Kidney (tissue), 14 donors: Measurements from ENCODE around the gene RAD51. TPM values are rescaled to one million over a fixed set of nuclear protein-coding genes. Genes with fewer than 3 reads are reported as not detected.

Experiments used
- DNase-seq, 5 donors: peaks; one replicate each; pipeline ENCODE4 v3.0.0-alpha.2; 2013 to 2020
- FAIRE-seq: peaks from 2 replicates; lab custom pipeline; 2012; peaks lifted over from hg19 to GRCh38; lab: Jason Lieb, UNC
- H3K27ac ChIP-seq, 2 donors: one replicate each; pipeline ENCODE4 v1.7.0; 2013; ENCODE audit warnings: low read depth in 2 of 2, low read length in 2 of 2, inconsistent platforms in 1 of 2
- H3K27me3 ChIP-seq: one replicate; pipeline ENCODE4 v1.7.1; 2013; ENCODE audit warnings: low read length, inconsistent platforms; ENCODE audit not compliant: control insufficient read depth, insufficient read depth
- H3K36me3 ChIP-seq, 3 donors: one replicate each; pipeline versions ENCODE4 v1.7.0 to v1.7.1; 2013; ENCODE audit warnings: low read length in 3 of 3, control low read depth in 1 of 3, inconsistent platforms in 1 of 3; ENCODE audit not compliant: insufficient read depth in 3 of 3, control insufficient read depth in 2 of 3
- H3K4me1 ChIP-seq, 3 donors: one replicate each; pipeline versions ENCODE4 v1.7.0 to v1.7.1; 2013; ENCODE audit warnings: low read length in 3 of 3, inconsistent platforms in 1 of 3, low read depth in 1 of 3; ENCODE audit not compliant: control insufficient read depth in 2 of 3, insufficient read depth in 2 of 3
- H3K4me3 ChIP-seq, 3 donors: one replicate each; pipeline versions ENCODE4 v1.7.0 to v1.8.1; 2013; ENCODE audit warnings: low read length in 3 of 3, control low read depth in 1 of 3, inconsistent platforms in 1 of 3
- H3K9ac ChIP-seq, 3 donors: one replicate each; pipeline versions ENCODE4 v1.7.0 to v1.7.1; 2013; ENCODE audit warnings: low read length in 3 of 3, control low read depth in 1 of 3, inconsistent platforms in 1 of 3
- H3K9me3 ChIP-seq, 3 donors: one replicate each; pipeline versions ENCODE4 v1.7.0 to v1.7.1; 2013; ENCODE audit warnings: low read length in 3 of 3, control low read depth in 1 of 3, inconsistent platforms in 1 of 3; ENCODE audit not compliant: control insufficient read depth in 2 of 3, insufficient read depth in 1 of 3
- CTCF ChIP-seq: IDR thresholded peaks from 3 replicates; pipeline ENCODE4 v1.5.1; 2012; ENCODE audit warnings: mild to moderate bottlenecking, moderate library complexity, borderline replicate concordance; ENCODE audit not compliant: insufficient read depth; ENCODE audit errors: extremely low read depth
- intact Hi-C: fragments of 100-400 bp; cut with DNase I; formaldehyde crosslinking; loops from one replicate; pipeline ENCODE4 v1.11.1; 2022
- polyA plus RNA-seq: library from polyadenylated mRNA; stranded (reverse); fragments of 350-450 nt; fragmentation: Illumina TruSeq; extraction: RNeasy Lipid Tissue Mini Kit (QIAGEN cat#74804); gene quantifications from one replicate; pipeline ENCODE4 v1.2.3, GENCODE V29; 2014; ENCODE audit warnings: low read depth, low replicate concordance; ENCODE audit not compliant: insufficient read depth
- total RNA-seq: library from RNA; stranded (reverse); fragmentation: NEBNext Ultra II Directional; extraction: Animal tissue kit (Norgen Biotek cat#: 25700); gene quantifications from one replicate; pipeline ENCODE4 v1.2.1, GENCODE V29; 2021
- donor health status: control.
- donor health status: control.
- donor health status: control.
- donor health status: control.
- donor health status: control.
- donor health status: DM: yes; HTN: yes; CAD: no.
- donor health status: Normal renal cell carcinoma (clear cell type).

RAD51 gene
- total and polyA plus RNA-seq, 2 donors from 2014 or later: 1.1 TPM; not detected in 1

GRCh38 chr15:40706121-40706520 lies 11.1 kb downstream of the RAD51 start:
- no peak overlapping the region for H3K9ac ChIP-seq
- no peak for FAIRE-seq
- H3K4me1 ChIP-seq: no peaks in the 10 kb centered on the region
- no peak for DNase-seq
- no peaks in the 10 kb centered on the region for H3K9me3 ChIP-seq
- intact Hi-C loops: no loop called here
- H3K27me3 ChIP-seq: no peaks in the 10 kb centered on the region
- no peak overlapping the region for H3K27ac ChIP-seq
- no peak overlapping the region for H3K4me3 ChIP-seq
- no peak for TF ChIP-seq CTCF
- no peaks in the 10 kb centered on the region for H3K36me3 ChIP-seq

GRCh38 chr15:40714144-40714543 lies 19.2 kb downstream of the RAD51 start:
- intact Hi-C loops: no loop called here
- H3K27ac ChIP-seq: no peak overlapping the region
- no peaks in the 10 kb centered on the region for H3K27me3 ChIP-seq
- DNase-seq: no peak
- H3K9ac ChIP-seq: no peak overlapping the region
- no peaks in the 10 kb centered on the region for H3K9me3 ChIP-seq
- no peaks in the 10 kb centered on the region for H3K4me1 ChIP-seq
- H3K36me3 ChIP-seq: no peaks in the 10 kb centered on the region
- no peak for FAIRE-seq
- no peak overlapping the region for H3K4me3 ChIP-seq
- no peak for TF ChIP-seq CTCF

GRCh38 chr15:40716165-40716564 lies 21.2 kb downstream of the RAD51 start:
- intact Hi-C loops: no loop called here
- H3K4me1 ChIP-seq: no peaks in the 10 kb centered on the region
- FAIRE-seq (no peak), DNase-seq (no peak)
- H3K36me3 ChIP-seq: no peaks in the 10 kb centered on the region
- H3K27ac ChIP-seq: no peak overlapping the region
- H3K9ac ChIP-seq: no peak overlapping the region
- no peaks in the 10 kb centered on the region for H3K27me3 ChIP-seq
- TF ChIP-seq CTCF: no peak
- no peak overlapping the region for H3K4me3 ChIP-seq
- H3K9me3 ChIP-seq: no peaks in the 10 kb centered on the region

GRCh38 chr15:40721701-40722100 lies 26.7 kb downstream of the RAD51 start:
- Histone ChIP-seq H3K27me3 (no peaks in the 10 kb centered on the region), H3K36me3 (no peaks in the 10 kb centered on the region), H3K9me3 (no peaks in the 10 kb centered on the region), H3K9ac (no peak overlapping the region), H3K4me1 (no peaks in the 10 kb centered on the region), H3K27ac (no peak overlapping the region), H3K4me3 (no peak overlapping the region)
- intact Hi-C loops: no loop called here
- DNase-seq: no peak
- TF ChIP-seq CTCF: no peak
- FAIRE-seq: no peak
